Measurements from ENCODE around the gene ZNF716. TPM values are rescaled to one million over a fixed set of nuclear protein-coding genes. Genes with fewer than 3 reads are reported as not detected.
"Not testable (repeated sequence)": the region's sequence is repeated elsewhere in the genome, so short reads cannot be mapped to it uniquely, and the experiment has no call there.

ZNF716 gene
- total RNA-seq, 1 experiment from 2014 or later, result 0.68 TPM

DNA sequence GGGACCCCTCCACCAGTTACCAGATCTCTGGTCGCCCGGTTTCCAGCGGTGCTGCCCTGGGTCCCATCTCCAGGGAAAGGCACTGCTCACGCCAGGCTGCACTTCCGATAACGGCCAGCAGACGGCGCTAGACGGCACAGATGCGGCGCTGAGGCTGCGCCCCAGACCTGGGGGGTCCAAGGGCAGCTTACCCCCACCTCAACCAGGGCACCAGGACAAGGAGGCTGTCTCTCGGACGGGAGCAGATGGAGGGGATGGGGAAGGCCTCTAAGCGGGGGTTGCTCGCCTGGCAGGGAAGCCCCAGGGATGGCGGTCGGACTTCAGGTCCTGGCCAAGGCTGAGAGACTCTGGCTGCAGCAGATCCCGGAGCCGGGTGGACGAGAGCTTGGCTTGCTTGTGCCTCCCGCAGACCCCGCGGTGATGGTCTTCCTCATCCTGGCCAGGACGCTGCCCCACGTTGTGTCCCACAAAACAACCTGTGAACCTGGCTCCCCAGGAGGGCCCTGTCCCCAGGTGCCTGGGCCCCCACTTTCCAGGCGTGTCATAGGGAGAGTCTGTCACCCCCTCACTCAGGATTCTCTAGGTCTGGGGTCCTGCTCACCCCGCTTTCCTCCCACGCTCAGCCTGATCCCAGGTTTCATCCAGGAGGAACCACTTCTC lies 23.9 kb upstream of the ZNF716 start:
- DNase-seq (ENCODE audit: low spot score), result no peak

DNA sequence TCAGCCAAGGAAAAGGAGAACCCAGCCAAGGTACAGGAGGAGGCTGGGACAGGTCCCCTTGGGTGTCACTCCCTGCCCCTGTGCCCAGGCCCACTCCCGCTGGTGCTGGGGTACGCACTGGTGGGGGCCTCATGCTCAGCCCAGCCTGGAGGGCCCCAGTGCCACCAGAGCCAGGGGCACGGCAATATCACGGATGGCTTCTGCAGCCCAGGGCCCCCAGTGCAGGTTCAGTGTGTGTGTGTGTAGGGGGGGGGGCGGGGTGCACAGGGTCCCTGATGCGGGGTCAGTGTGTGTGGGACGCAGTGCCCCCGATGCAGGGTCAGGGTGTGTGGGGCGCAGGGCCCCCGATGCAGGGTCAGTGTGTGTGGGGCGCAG lies 23.4 kb upstream of the ZNF716 start:
- no peak for DNase-seq (ENCODE audit: low spot score)

DNA sequence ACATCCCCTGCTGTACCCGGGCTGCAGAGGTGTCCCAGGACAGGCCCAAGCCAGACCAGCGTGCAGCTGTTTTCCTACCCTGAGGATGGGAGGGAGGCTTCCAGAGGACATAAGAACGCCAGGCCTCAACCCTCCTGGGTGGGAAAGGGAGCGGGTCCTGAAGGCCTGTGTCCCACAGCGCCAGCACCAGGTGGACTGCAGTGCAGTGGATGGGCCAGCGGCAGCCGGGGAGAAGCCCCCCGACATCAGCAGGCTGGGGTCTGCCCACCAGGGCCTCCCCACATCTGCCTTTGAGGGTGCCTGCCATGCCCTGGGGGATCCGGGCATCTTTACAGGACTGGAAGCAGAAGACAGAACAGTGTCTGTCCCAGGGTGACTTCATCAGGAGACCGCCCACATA lies 22.8 kb upstream of the ZNF716 start:
- no peak for DNase-seq (ENCODE audit: low spot score)

DNA sequence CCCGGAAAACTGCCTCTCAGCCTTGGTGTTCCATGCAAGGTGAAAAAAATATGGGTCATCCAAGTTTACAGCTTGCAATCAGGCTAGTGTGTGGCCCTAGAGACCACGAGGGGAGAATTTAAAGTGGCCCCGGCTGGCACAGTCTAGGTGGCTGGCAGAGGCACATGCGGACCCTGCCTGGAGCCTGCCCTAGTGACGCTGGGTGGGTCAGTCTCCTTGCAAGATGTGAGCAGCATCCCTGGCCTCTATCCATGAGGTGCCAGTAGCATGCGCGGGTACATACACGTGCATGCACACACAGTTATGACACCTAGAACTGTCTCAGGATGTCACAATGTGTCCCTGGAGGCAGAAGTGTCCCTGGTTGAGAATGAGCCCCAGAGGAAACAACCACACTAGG lies 22.4 kb upstream of the ZNF716 start:
- DNase-seq (ENCODE audit: low spot score), result no peak

DNA sequence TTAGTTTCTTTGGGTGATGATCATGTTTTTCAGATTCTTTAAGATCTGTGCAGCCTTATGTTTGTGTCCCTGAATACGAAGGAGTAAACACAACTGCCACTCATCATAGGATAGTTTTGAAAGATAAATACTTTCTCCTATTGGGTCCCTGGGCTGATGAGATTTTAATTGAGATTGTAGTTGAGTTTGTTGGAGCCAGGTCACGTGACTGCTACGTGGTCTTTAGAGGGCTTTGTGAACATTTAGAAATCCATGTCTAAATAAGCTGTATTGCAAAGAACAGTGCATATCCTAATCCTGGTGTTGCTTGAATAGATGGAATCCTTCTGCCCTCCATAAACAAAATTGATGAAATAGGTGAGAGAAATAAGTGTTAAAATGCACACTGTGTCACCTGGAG lies 17.4 kb upstream of the ZNF716 start:
- no peak for DNase-seq (ENCODE audit: low spot score)

DNA sequence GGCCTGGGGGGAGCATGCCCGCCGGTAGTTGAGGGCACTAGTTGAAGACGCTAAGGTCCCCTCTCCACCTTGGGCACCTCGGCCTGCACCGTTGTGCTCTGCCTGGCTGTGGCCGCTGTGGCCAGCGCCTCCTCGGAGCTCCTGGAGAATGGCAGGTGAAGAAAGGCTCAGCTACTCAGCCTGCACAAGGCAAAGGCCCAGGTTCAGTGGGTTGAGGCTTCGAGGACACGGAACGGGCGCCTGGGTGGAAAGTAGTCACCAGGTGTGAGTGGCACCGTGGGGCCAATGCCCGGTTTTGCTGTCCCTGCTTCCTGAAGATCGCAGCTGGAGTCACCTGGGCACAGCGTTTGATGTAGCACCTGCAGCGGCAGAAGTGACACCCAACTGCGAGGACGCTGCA lies 12.4 kb upstream of the ZNF716 start:
- DNase-seq (ENCODE audit: low spot score), result no peak

DNA sequence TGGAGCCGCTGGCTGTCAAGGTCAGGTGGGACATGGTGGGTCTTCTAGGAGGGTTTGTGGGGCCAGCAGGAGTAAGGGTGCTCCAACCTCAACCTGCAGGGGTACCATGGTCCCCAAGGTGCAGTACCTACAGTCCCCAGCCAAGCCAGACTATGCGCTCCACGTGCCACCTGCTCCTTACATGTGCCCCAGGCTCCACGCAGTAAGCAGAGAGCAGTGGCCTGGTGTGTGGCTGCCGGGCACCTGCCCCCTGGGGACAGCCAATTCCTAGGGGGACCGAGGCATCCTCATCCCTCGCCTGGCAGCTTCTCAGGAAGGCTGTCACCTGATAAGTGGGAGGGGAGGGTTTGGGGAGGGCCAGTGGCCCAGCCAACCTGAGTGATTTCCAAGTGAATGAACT lies 11.7 kb upstream of the ZNF716 start:
- DNase-seq (ENCODE audit: low spot score), result no peak

DNA sequence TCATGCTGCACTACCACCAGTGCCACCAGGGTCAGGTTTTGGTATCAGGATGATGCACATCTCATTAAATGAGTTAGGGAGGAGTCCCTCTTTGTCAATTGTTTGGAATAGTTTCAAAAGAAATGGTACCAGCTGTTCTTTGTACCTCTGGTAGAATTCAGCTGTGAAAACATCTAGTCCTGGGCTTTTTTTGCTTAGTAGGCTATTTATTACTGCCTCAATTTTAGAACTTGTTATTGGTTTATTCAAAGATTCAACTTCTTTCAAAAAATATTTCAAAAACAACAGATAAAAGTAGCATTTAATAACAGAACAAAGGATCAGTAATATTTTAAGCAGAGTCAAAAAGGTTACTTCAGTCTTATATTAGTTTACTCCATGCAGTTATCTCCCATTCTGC lies 6.4 kb upstream of the ZNF716 start:
- no peak for DNase-seq (ENCODE audit: low spot score)

DNA sequence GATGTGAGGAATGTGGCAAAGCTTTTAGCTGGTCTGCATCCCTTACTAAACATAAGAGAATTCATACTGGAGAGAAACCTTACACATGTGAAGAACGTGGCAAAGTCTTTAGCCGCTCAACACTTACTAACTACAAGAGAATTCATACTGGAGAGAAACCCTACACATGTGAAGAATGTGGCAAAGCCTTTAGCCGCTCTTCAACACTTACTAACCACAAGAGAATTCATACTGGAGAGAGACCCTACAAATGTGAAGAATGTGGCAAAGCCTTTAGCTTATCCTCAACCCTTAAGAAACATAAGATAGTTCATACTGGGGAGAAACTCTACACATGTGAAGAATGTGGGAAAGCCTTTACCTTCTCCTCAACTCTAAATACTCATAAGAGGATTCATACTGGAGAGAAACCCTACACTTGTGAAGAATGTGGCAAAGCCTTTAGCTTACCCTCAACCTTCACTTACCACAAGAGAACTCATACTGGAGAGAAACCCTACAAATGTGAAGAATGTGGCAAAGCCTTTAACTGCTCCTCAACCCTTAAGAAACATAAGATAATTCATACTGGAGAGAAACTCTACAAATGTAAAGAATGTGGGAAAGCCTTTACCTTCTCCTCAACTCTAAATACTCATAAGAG lies 19.3 kb downstream of the ZNF716 start:
- DNase-seq (ENCODE audit: low spot score), result not testable (repeated sequence)

DNA sequence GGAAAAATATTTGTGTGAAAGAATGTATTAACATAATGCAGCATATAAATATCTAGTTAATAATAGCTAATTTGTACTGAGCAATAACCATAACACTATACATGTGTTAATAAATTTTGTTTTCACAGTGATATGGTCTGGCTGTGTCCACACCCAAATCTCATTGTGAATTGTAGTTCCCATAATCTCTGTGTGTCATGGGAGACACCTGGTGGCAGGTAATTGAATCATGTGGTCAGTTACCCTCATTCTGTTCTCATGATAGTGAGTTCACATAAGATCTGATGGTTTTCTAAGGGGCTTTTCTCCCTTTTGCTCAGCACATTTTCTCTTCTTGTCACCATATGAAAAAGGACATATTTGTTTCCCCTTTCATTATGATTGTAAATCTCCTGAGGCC lies 30.3 kb downstream of the ZNF716 start:
- DNase-seq (ENCODE audit: low spot score), result not testable (repeated sequence)

DNA sequence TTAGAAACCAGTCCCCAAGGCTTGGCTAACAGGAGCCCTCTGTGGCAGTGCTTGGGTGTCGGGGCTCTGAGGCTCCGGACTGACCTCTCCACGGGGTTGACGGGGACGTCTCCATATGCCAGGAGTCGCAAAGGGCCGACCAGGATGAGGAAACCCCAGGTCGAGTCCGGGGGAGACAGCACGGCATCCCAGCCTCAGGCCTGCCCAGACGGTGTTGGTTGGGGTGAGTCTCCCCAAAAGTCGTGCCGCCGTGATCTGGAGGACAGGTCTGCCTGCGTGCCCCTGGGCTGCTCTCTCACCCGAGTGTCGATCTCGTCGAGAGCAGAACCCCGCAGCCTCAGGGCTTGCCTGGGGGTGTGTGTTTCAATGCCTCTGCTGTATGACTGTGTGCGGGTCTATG lies 35.0 kb downstream of the ZNF716 start:
- not testable (repeated sequence) for DNase-seq (ENCODE audit: low spot score)

DNA sequence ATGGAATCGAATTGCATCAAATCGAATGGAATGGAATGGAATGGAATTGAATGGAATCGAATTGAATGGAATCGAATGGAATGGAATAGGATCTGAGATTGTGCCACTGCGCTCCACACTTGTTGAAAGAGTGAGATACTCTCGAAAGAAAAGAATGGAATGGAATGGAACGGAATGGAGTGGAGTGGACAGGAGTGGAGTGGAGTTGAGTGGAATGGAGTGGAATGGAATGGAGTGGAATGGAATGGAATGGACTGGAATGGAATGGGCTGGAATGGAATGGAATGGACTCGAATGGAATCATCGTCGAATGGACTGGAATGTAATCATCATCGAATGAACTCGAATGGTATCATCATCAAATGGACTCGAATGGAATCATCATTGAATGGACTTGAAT lies 38.0 kb downstream of the ZNF716 start:
- DNase-seq (ENCODE audit: low spot score), result no peak

DNA sequence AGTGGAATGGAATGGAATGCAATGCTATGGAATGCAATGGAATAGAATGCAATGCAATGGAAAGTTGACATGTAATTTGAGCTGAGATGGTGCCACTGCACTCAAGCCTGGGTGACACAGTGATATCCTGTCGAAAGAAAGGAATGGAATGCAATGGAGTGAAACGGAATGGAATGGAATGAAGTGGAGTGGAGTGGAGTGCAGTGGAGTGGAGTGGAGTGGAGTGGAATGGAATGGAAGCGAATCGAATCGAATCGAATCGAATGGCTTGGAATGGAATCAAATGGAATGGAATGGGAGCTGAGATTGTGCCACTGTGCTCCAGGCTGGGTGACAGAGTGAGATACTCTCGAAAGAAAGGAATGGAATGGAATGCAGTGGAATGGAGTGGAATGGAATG lies 45.1 kb downstream of the ZNF716 start:
- DNase-seq (ENCODE audit: low spot score), result not testable (repeated sequence)

DNA sequence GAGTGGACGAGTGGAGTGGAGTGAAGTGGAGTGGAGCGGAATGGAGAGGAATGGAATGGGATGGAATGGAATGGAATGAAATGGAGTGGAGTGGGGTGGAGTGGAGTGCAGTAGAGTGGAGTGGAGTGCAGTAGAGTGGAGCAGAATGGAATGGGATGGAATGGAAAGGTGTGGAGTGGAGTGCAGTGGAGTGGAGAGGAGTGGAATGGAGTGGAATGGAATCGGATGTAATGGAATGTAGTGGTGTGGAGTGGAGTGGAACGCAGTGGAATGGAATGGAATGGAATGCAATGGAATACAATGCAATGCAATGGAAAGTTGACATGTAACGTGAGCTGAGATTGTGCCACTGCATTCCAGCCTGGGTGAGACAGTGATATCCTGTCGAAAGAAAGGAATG lies 46.4 kb downstream of the ZNF716 start:
- no peak for DNase-seq (ENCODE audit: low spot score)

DNA sequence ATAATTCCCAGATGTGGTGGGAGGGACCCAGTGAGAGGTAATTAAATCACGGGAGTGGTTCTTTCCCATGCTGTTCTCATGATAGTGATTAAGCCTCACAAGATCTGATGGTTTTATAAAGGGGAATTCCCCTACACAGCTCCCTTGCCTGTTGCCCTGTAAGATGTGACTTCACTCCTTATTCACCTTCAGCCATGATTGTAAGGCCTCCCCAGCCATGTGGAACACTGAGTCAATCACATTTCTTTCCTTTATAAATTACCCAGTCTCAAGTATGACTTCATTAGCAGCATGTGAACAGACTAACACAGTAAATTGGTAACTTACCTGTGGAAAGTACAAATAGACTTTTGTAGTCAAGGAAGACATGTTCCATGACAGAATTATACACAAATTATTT lies 55.2 kb downstream of the ZNF716 start:
- DNase-seq (ENCODE audit: low spot score), result no peak
